ENCODE results near the gene IFITM5.

- TF ChIP-seq CTCF (IDR thresholded peaks at IDR 0.05) (no peak), POLR2A (IDR thresholded peaks at IDR 0.05) (no peak), POLR2AphosphoS5 (IDR thresholded peaks at IDR 0.05) (no peak)
Measured at GRCh38 chr11:325796-326591, 26.7 kb upstream of the IFITM5 start.
